Sciatic nerve (tissue), 2 donors: ENCODE results near the gene ANKRD52. TPM values are rescaled to one million over a fixed set of nuclear protein-coding genes. Genes with fewer than 3 reads are reported as not detected.
A peak's percentile ranks its signal among the peaks of the same experiment; 100 is the strongest.

ENCODE experiments used
- ATAC-seq: fragments of 200-7000 bp; cut with Tn5 transposase; one replicate; pipeline ENCODE4 v1.9.1; 2020; ENCODE audit warnings: mild to moderate bottlenecking, moderate library complexity
- DNase-seq: peaks from one replicate; pipeline ENCODE4 v3.0.0-alpha.2; 2020; ENCODE audit warnings: low spot score
- intact Hi-C: fragments of 100-400 bp; cut with DNase I; formaldehyde crosslinking; loops from one replicate; pipeline ENCODE4 v1.14.2; 2022
- total RNA-seq: library from RNA; stranded (reverse); fragmentation: NEBNext Ultra II Directional; extraction: Animal tissue kit (Norgen Biotek cat#: 25700); gene quantifications from one replicate; pipeline ENCODE4 v1.2.1, GENCODE V29; 2021
- donor health status: DM: no; HTN: no; CAD: no.
- donor health status: DM: no; HTN: no; CAD: no.

The ANKRD52 gene
- total RNA-seq, 1 donor from 2014 or later: 40.1 TPM

GRCh38 chr12:56190695-56191155 lies 67.5 kb downstream of the ANKRD52 start:
- peak; percentile 7 for ATAC-seq
- DNase-seq: no peak
- intact Hi-C loops: loop anchor here (10.0 kb wide), 1 partner anchor 274 kb away; the partner anchor contains the start of gene SPRYD4

DNA sequence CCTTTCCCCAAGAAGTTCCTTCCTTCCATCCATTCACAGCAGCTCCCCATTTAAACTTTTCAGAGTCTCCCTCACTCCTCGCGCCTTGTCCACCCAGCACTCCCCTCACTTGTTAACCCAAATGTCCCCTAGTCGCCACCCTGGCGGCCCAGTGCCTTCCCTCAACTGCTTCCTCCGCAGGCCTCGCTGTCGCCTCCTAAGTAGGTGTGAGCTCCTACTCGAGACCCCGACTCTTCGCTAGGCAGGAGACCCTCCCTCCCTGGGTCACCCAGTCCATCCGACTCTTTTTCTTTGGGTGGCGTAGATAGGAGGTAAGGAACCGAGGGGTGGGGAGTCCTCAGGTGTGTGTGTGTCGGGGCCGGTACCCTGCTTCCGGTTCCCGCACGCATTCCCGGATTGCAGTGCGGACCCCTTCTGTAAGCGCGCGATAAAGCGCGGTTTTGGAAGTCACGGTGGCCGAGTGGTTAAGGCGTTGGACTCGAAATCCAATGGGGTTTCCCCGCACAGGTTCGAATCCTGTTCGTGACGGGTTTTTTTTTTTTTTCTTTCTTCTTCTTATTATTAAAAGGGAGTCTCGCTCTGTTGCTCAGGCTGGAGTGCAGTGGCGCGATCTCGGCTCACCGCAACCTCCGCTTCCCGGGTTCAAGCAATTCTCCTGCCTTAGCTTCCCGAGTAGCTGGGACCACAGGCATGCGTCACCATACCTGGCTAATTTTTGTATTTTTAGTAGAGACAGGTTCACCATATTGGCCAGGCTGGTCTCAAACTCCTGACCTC lies 68.1 kb downstream of the ANKRD52 start:
- DNase-seq (peak; percentile 90), ATAC-seq (peak; percentile 82)
- intact Hi-C loops: loop anchor here (10.0 kb wide), 1 partner anchor 275 kb away; the partner anchor contains the start of gene SPRYD4

- intact Hi-C loops: no loop called here
- peak; percentile 92 for ATAC-seq
- peak; percentile 96 for DNase-seq
Observed at GRCh38 chr12:56189099-56189917, 68.9 kb downstream of the ANKRD52 start, which contains the start of gene SMARCC2. Gene SMARCC2, minus strand, starts transcription at chr12:56189483. Its CDS starts 22 bp downstream, at chr12:56189461.

GRCh38 chr12:56188778-56189098 lies 69.4 kb downstream of the ANKRD52 start:
- no peak for DNase-seq
- ATAC-seq: no peak
- intact Hi-C loops: no loop called here

DNA sequence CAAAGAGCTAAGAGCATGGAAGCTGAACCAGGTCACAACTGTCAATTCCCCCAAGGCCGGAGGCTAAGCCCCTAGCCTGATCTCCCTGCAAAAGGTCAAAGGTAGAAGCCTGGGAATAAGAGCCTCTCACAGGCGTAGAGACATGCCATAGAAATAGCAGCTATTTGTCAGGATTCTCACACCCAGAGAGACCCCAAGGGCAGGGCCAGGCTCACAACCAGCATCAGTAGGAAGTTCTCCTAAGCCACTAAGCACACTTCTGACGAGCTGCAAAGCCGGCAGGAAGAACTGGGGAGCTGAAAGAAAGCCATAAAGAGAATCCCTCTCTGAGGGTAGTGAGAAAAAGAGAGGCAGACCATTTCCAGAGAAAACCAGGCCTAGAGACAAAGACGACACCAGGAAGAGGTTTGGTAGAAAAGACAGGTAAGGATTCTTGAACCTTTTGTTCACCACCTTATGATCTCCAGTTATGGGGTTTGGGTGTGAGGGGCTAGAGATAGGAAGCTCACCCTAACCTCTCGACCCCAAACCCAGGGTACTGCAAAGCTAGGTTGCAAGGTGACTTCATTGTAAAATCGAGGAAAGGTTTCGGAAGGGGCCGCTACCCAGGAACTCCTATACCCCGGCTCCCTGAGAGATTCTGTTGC lies 69.9 kb downstream of the ANKRD52 start:
- ATAC-seq: no peak
- no peak for DNase-seq
- intact Hi-C loops: no loop called here

Other genes with a start within 250 kb of the ANKRD52 start
- 13.7 TPM for gene IKZF4, start 237.3 kb downstream of the ANKRD52 start, total RNA-seq
- gene RPS26, start 216.5 kb downstream of the ANKRD52 start, total RNA-seq: 93.6 TPM
- gene ERBB3, start 178.2 kb downstream of the ANKRD52 start, total RNA-seq: 159 TPM
- gene PA2G4, start 153.8 kb downstream of the ANKRD52 start, total RNA-seq: 79.6 TPM
- 2,818 TPM for gene RPL41, start 141.8 kb downstream of the ANKRD52 start, total RNA-seq
- gene ZC3H10, start 140.1 kb downstream of the ANKRD52 start, total RNA-seq: 9.0 TPM
- 85.9 TPM for gene ESYT1, start 130.1 kb downstream of the ANKRD52 start, total RNA-seq
- gene MYL6B, start 105.8 kb downstream of the ANKRD52 start, total RNA-seq: 40.0 TPM
- gene MYL6, start 100.0 kb downstream of the ANKRD52 start, total RNA-seq: 993 TPM
- 160 TPM for gene SMARCC2, start 68.9 kb downstream of the ANKRD52 start, total RNA-seq
- 40.7 TPM for gene RNF41, start 36.5 kb downstream of the ANKRD52 start, total RNA-seq
- 18.5 TPM for gene NABP2, start 34.0 kb downstream of the ANKRD52 start, total RNA-seq
- gene SLC39A5, start 28.3 kb downstream of the ANKRD52 start, total RNA-seq: 0.80 TPM
- 8.3 TPM for gene COQ10A, start 8.6 kb upstream of the ANKRD52 start, total RNA-seq
- 106 TPM for gene CS, start 41.9 kb upstream of the ANKRD52 start, total RNA-seq
- 87.3 TPM for gene CNPY2, start 57.6 kb upstream of the ANKRD52 start, total RNA-seq
- gene PAN2, start 75.6 kb upstream of the ANKRD52 start, total RNA-seq: 101 TPM
- not detected for gene IL23A, start 80.5 kb upstream of the ANKRD52 start, total RNA-seq
- gene STAT2, start 101.7 kb upstream of the ANKRD52 start, total RNA-seq: 195 TPM
- gene APOF, start 104.5 kb upstream of the ANKRD52 start, total RNA-seq: not detected
- 4.4 TPM for gene TIMELESS, start 191.0 kb upstream of the ANKRD52 start, total RNA-seq
- not detected for gene MIP, start 196.3 kb upstream of the ANKRD52 start, total RNA-seq
- 2.9 TPM for gene SPRYD4, start 210.2 kb upstream of the ANKRD52 start, total RNA-seq
- 0.98 TPM for gene GLS2, start 229.8 kb upstream of the ANKRD52 start, total RNA-seq